Activated CD8-positive, alpha-beta memory T cell treated with anti-CD3 and anti-CD28 coated beads, Interleukin-2, amount 50 U/mL, for 24 hours (primary cell): ENCODE measurements around the gene EML6.

Experiments
- DNase-seq: peaks from one replicate; pipeline ENCODE4 v3.0.0-alpha.2; 2020; ENCODE audit errors: extremely low read depth

Gene EML6

GRCh38 chr2:54912305-54912704, 188.8 kb downstream of the EML6 start:
- no peak for DNase-seq

DNA sequence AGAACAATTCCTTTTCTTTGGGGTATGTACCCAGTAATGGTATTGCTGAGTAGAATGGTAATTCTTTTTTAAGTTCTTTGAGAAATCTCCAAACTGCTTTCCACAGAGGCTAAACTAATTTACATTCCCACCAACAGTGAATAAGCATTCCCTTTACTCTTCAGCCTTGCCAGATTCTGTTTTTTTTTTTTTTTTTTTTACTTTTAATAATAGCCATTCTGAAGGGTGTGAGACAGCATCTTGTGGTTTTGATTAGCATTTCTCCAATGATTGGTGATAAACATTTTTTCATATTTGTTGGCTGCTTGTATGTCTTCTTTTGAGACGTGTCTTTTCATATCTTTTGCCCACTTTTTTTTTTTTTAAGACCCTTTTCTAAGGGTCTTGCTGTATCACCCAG, 189.4 kb downstream of the EML6 start:
- no peak for DNase-seq

DNA sequence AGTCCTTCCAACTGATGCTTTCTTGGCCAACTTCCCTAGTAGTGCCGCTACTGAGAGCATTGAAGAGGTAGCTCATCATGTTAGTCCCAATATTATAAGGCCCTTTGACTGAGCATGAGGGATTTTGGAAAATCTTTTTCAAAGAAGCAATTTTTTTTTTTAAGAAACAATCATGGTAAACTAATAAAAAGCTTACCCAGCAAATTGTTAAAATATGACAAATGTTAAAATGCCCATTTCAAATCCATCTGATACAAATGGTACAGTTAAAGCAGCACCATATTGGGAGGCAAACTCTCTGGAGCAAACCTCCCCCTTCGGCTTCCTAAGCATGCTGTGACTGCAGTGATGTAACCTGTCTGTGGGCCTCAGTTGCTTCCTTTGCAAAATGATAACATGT, 191.2 kb downstream of the EML6 start:
- DNase-seq, result no peak

DNA sequence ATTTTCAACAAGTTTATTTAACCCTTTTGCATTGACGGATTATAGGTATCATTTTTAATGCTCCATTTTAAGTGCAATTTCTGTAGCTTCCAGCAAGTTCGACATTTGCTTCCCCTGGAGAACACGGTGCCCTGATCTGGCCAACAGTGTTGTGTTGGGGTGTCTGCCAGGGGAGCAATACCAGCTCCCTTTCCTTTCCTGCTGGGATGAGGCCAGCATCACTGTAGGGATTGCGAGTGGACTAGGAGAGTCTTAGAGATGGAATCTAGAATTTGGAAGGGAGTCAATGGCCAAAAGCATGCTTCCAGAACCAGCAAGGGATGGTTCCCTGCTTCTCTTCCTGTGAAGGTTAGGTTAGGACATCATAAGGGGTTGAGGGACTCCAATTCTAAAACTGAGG, 191.6 kb downstream of the EML6 start:
- DNase-seq, result no peak

DNA sequence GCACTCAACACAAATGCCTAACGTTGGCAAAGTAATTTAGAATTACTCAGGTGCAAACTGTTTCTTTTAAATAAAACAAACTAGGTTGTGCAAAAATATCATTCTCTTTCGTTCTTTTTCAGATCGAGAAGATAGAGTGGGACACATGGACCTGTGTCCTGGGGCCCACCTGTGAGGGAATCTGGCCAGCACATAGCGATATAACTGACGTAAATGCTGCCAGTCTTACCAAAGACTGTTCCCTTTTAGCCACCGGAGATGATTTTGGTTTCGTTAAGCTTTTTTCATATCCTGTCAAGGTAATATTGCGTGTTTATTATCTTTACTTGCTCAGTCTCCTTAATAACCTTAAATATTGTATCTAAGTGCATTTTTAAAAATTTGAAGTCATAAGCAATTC, 193.2 kb downstream of the EML6 start:
- DNase-seq, result no peak

DNA sequence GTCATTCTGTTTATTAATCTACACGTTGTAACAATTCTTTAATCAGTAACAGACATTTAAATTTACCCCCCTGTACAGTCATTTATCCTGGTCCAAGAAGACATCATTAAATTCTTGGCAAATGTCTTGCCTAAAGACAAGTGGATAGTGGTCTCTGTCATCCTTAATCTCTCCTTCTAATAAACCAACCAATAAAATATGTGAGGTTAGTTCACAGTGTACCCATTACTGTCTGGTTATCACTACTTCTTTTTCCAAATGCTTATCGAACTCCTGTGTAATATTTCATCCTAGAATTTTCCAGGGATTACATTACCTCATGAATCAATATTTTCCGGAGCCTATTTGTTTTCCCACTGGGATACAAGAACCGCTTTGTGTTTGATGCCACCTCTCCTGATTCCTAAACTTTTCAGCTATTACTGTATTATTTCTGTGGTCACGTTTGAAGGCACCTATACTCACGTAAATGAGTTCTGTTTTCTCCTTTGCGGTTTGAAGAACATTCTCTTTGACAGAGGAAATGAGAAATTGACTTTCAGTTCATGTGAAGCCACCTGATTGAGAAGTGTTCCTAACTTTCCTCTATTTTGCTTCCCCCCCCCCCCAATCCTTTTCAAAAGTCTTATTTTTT, 195.3 kb downstream of the EML6 start:
- DNase-seq, result no peak

- DNase-seq, result no peak
Measured at GRCh38 chr2:54920660-54921059, 197.2 kb downstream of the EML6 start.

DNA sequence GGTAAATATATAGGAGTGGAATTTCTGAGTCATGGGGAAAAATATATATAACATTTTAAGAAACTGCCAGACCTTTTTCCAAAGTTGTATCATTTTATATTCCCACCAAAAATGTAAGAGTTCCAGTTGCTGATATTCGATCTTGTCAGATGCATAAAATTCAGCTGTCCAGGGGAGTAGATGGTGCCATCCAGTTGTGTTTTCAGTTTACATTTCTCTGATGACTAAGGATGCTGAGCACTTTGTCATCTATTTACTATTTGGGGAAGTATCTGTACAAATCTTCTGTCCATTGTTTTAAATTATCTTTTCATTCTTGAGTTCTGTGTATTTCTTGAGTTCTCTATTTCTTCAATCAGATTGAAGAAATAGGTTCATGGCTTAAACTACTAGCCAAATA, 200.7 kb downstream of the EML6 start:
- no peak for DNase-seq

- no peak for DNase-seq
Measured at GRCh38 chr2:54925022-54925421, 201.6 kb downstream of the EML6 start.

GRCh38 chr2:54927085-54927750, 203.8 kb downstream of the EML6 start:
- DNase-seq, result no peak

GRCh38 chr2:54927751-54928615, 204.5 kb downstream of the EML6 start:
- DNase-seq, result no peak

- DNase-seq, result no peak
Measured at GRCh38 chr2:54928719-54929118, 205.3 kb downstream of the EML6 start.

DNA sequence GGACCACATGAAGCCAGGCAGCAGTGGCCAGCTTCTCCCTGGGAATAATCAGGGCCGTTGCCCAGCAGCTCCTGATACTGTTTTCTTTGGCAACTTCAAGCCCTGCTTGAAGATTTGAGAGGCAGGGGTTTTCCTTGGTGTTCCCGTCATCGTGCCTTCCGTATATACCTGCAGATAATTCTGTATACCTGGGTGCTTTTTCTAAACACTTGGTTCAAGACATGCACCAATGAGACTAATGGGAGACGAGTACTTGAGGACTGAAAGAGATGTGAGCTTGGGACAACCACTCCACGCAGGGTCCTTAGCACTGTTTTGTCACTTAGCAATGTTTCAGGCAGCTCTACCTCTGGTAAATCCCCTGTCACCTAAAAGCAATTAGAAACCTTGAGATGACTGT, 208.0 kb downstream of the EML6 start:
- DNase-seq, result no peak

GRCh38 chr2:54935389-54935788, 211.9 kb downstream of the EML6 start:
- no peak for DNase-seq

GRCh38 chr2:54936766-54937165, 213.3 kb downstream of the EML6 start:
- no peak for DNase-seq

DNA sequence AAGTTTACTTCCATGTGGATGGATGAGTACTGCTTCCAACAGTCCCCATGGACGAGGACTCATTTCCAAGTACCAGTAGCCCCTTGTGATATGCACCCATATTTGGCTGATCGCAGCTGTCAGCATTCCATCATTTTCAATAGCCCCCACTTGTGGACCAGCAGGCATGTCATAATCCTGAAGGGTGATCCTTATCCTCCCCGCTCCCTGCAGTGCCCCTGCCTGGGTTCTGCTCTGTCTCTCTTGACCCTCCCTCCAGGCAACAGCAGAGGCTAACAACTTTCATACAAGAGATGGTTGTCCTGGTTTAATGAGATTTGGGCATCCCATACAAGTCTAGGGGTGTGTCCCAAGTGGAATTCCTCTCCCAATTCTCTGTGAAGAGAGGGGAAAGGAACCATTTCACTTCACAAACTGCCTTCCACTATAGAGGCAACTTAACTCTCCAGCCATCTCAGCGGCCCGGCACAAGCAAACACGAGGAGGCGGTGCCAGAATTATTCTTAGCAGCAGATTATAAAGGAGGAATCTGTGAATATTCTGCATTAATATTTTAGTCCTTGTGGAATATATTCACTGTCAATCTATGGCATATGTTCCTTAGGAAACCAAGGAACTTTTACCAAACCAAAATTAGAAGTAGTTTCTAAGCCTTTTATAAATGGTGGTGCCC, 216.1 kb downstream of the EML6 start:
- DNase-seq, result no peak

DNA sequence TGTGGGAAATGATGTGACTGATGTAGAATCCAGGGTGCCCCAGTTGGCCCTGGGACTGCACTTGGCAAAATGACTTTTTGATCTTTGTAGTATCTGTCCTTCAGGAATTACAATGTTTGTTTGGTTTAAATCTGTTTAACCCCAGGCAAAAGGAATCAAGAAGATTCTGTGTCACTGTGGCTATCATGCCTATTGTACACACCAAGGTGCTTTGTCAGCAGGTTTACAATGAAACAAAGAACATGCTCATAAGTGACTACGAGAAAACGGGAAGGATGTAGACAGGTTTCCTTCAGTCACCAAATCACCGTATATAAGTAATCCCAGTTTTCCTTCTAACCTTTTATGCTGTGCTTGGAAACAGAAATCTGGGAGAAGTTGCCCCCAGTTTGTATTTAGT, 217.3 kb downstream of the EML6 start:
- no peak for DNase-seq

DNA sequence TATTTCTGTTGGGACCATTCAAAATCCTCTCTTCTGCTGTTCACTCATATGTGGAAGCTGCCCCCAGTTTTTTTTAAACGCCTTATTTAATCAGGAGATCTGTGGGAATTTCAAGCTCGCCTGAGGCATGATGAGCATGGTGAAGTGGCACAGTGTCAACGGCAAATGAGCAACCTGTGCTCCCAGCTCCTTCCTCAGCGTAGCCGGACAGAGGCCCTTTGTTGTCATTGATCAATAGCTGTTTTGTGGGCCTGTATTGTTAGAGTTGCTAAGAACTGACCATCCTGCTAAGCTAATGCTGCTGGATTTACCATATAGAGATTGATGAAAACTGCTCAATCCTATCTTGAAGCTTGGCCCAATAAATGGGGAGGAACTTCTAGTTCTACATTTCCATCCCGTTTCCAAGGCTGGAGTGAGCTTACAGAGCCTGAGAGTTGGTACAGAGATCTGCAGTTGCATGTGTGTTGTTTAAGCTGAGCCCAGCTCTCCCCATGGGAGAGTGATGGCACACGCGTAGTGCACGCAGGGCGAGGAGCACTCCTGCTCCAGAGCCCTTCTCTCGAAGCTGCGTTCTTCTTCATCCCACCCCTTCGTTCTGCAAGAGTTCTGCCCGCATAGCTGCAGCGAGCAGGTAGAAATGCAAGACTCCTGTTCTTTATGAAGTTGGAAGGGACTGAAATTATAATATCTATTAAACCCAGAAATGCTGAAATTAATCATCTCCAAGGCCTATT, 218.0 kb downstream of the EML6 start:
- no peak for DNase-seq

DNA sequence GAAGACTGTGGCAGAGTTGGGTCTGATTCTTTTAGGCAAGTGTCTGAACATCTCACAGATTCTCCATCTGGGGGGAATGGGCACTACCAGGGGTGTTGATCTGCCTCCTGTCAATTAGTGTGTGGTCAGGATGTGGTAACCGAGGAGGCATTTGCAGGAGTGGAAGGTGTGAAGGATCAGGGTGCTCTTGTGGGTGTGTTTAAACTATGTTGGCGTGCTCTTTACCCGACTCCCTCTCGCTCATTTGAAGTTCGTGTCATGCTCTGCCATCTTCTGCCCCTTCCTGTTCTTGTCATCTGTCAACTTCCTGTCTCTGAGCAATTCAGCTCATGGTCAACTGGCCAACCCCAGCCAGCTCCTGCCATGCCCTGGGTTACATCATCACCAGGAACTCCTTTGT, 218.9 kb downstream of the EML6 start:
- DNase-seq, result no peak

- no peak for DNase-seq
Measured at GRCh38 chr2:54944724-54945326, 221.4 kb downstream of the EML6 start.
